GM18498 (cell line): ENCODE data around the gene PCDHGB4.
"Not testable (repeated sequence)": the region's sequence is repeated elsewhere in the genome, so short reads cannot be mapped to it uniquely, and the experiment has no call there.

Experiments
- ATAC-seq: cut with Tn5 transposase; IDR thresholded peaks from one replicate; pipeline ENCODE4 v1.9.1; 2021; ENCODE audit warnings: mild to moderate bottlenecking, moderate library complexity; ENCODE audit not compliant: unreplicated experiment

Gene PCDHGB4

GRCh38 chr5:141366016-141366896 is 21.2 kb upstream of the PCDHGB4 start:
- no peak for ATAC-seq

GRCh38 chr5:141369994-141370848 is 17.3 kb upstream of the PCDHGB4 start, which contains the start of gene PCDHGB3:
PCDHGB3 (plus strand) TSS chr5:141370242; CDS start chr5:141370395, 153 bp downstream.
- ATAC-seq: peak; percentile 88

GRCh38 chr5:141371572-141372475 is 15.7 kb upstream of the PCDHGB4 start:
- no peak for ATAC-seq

GRCh38 chr5:141373673-141374317 is 13.7 kb upstream of the PCDHGB4 start, which contains the start of gene PCDHGA6:
PCDHGA6 (plus strand) TSS chr5:141373891; CDS start chr5:141374084, 193 bp downstream.
- no peak for ATAC-seq

GRCh38 chr5:141374627-141375026 is 12.9 kb upstream of the PCDHGB4 start:
- no peak for ATAC-seq

- not testable (repeated sequence) for ATAC-seq
Observed at GRCh38 chr5:141375444-141376155, 11.9 kb upstream of the PCDHGB4 start.

GRCh38 chr5:141382469-141383294 is 4.8 kb upstream of the PCDHGB4 start, which contains the start of gene PCDHGA7:
PCDHGA7 (plus strand) TSS chr5:141382742; CDS start chr5:141382900, 158 bp downstream.
- no peak for ATAC-seq

GRCh38 chr5:141383345-141383744 is 4.2 kb upstream of the PCDHGB4 start:
- ATAC-seq: no peak

- ATAC-seq: no peak
Observed at GRCh38 chr5:141384471-141385267, 2.8 kb upstream of the PCDHGB4 start.

GRCh38 chr5:141388661-141389060 is 1.2 kb downstream of the PCDHGB4 start:
- ATAC-seq: no peak

- no peak for ATAC-seq
Observed at GRCh38 chr5:141389153-141390042, 1.9 kb downstream of the PCDHGB4 start.

- ATAC-seq: no peak
Observed at GRCh38 chr5:141392429-141393198, 5.1 kb downstream of the PCDHGB4 start, which contains the start of gene PCDHGA8. PCDHGA8 (plus strand) TSS chr5:141392633; CDS start chr5:141392814, 181 bp downstream.

- ATAC-seq: no peak
Observed at GRCh38 chr5:141393267-141393666, 5.8 kb downstream of the PCDHGB4 start.

GRCh38 chr5:141394401-141395187 is 7.1 kb downstream of the PCDHGB4 start:
- ATAC-seq: not testable (repeated sequence)
